HG03196 (cell line): ENCODE measurements around the gene CLDN10.

Experiments
- ATAC-seq: cut with Tn5 transposase; IDR thresholded peaks from one replicate; pipeline ENCODE4 v1.9.1; 2021; ENCODE audit not compliant: unreplicated experiment

Gene CLDN10

GRCh38 chr13:95596701-95597100 is 44.2 kb downstream of the CLDN10 start:
- no peak for ATAC-seq

GRCh38 chr13:95601216-95601615 is 48.7 kb downstream of the CLDN10 start:
- ATAC-seq: no peak

GRCh38 chr13:95601906-95602305 is 49.4 kb downstream of the CLDN10 start:
- ATAC-seq: no peak

- no peak for ATAC-seq
Observed at GRCh38 chr13:95603887-95604555, 51.5 kb downstream of the CLDN10 start.

GRCh38 chr13:95604556-95604915 is 52.0 kb downstream of the CLDN10 start:
- ATAC-seq: no peak

- no peak for ATAC-seq
Observed at GRCh38 chr13:95605448-95606125, 53.1 kb downstream of the CLDN10 start.

- no peak for ATAC-seq
Observed at GRCh38 chr13:95607366-95607765, 54.8 kb downstream of the CLDN10 start.

- ATAC-seq: no peak
Observed at GRCh38 chr13:95608640-95609323, 56.3 kb downstream of the CLDN10 start.

- no peak for ATAC-seq
Observed at GRCh38 chr13:95614641-95615245, 62.2 kb downstream of the CLDN10 start.

- ATAC-seq: no peak
Observed at GRCh38 chr13:95615539-95615938, 63.0 kb downstream of the CLDN10 start.

- ATAC-seq: no peak
Observed at GRCh38 chr13:95620030-95620824, 67.7 kb downstream of the CLDN10 start.

GRCh38 chr13:95620825-95621498 is 68.4 kb downstream of the CLDN10 start:
- ATAC-seq: no peak

GRCh38 chr13:95623141-95623540 is 70.6 kb downstream of the CLDN10 start:
- ATAC-seq: no peak

GRCh38 chr13:95624020-95624419 is 71.5 kb downstream of the CLDN10 start:
- peak; percentile 49 for ATAC-seq

GRCh38 chr13:95626768-95627167 is 74.2 kb downstream of the CLDN10 start:
- no peak for ATAC-seq

- no peak for ATAC-seq
Observed at GRCh38 chr13:95627590-95627989, 75.1 kb downstream of the CLDN10 start.

GRCh38 chr13:95628488-95628887 is 76.0 kb downstream of the CLDN10 start:
- no peak for ATAC-seq

- no peak for ATAC-seq
Observed at GRCh38 chr13:95629071-95629470, 76.6 kb downstream of the CLDN10 start.
